HTERT RPE-1 (cell line): ENCODE measurements around the gene CDC34.

Source experiments
- in situ Hi-C: fragments of 300-500 bp; cut with MboI; formaldehyde crosslinking; loops from 4 replicates; pipeline ENCODE4 v1.14.3; 2020; ENCODE audit warnings: low sequenced_read_pairs

The CDC34 gene

DNA sequence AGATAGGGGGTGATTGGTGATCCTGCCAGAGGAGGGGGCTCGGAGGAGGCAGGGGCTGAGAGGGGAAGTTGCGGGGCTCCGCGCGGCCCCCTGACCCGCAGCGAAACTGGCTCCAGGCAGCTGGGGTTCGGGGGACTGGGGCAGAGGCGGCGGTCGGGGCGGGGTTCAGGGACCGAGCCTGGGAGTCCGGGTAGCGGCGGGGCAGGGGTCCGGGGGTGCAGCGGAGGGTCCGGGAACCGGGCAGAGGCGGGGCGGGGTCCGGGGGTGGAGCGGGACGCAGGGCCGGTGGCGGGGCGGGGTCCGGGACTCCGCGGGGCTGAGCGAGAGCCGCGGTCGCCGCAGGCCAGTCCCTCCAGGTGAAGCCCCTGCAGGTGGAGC lies 34.1 kb upstream of the CDC34 start:
- in situ Hi-C loops: no loop called here

GRCh38 chr19:497869-498510 lies 33.6 kb upstream of the CDC34 start:
- in situ Hi-C loops: no loop called here

- in situ Hi-C loops: no loop called here
These were observed 33.1 kb upstream of the CDC34 start for GRCh38 chr19:498511-498891.

DNA sequence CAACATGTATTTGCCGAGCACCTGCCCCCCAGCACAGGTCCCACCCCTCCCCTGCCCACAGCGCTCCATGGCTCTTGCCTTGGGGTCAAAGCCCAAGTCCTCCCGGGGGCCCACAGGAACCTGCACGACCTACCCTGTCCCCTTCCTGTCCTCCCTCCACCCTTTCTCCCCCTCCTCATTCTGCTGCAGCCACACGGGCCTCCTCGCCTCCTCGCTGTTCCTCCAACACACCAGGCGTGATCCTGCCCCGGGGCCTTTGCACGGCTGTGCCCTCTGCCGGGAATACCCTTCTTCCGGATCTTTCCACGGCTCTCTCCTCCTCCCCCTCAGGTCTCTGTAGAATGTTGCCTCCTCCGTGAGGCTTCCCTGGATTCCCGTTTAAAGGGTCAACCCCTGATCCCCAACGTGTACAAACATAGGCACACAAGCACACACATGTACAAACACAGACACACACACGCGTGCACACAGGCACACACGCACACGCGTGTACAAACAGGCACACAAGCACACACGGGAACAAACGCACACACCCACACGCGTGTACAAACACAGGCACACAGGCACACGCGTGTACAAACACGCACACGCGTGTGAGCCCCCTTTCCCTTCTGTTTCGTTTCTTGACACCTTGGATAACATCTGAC lies 32.5 kb upstream of the CDC34 start:
- in situ Hi-C loops: no loop called here

DNA sequence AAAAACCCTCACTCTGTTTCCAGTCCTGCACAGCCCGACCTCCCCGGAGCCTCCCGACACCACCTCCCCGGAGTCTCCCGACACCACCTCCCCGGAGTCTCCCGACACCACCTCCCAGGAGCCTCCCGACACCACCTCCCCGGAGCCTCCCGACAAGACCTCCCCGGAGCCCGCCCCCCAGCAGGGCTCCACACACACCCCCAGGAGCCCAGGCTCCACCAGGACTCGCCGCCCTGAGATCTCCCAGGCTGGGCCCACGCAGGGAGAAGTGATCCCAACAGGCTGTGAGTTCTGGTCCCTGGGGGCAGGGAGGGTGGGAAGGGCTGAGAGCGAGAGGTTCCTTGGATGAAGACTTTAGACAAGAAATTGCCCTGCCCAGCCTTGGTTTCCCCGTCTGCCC lies 29.9 kb upstream of the CDC34 start:
- in situ Hi-C loops: no loop called here

DNA sequence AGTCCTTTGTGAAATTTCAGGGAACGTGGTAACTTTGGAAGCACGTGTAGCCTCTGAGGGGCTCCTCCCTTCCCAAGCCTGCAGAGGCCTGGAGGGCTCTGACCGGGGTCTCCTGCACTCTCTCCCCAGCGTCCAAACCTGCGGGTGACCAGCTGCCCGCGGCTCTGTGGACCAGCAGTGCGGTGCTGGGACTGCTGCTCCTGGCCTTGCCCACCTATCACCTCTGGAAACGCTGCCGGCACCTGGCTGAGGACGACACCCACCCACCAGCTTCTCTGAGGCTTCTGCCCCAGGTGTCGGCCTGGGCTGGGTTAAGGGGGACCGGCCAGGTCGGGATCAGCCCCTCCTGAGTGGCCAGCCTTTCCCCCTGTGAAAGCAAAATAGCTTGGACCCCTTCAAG lies 26.9 kb upstream of the CDC34 start:
- in situ Hi-C loops: no loop called here

DNA sequence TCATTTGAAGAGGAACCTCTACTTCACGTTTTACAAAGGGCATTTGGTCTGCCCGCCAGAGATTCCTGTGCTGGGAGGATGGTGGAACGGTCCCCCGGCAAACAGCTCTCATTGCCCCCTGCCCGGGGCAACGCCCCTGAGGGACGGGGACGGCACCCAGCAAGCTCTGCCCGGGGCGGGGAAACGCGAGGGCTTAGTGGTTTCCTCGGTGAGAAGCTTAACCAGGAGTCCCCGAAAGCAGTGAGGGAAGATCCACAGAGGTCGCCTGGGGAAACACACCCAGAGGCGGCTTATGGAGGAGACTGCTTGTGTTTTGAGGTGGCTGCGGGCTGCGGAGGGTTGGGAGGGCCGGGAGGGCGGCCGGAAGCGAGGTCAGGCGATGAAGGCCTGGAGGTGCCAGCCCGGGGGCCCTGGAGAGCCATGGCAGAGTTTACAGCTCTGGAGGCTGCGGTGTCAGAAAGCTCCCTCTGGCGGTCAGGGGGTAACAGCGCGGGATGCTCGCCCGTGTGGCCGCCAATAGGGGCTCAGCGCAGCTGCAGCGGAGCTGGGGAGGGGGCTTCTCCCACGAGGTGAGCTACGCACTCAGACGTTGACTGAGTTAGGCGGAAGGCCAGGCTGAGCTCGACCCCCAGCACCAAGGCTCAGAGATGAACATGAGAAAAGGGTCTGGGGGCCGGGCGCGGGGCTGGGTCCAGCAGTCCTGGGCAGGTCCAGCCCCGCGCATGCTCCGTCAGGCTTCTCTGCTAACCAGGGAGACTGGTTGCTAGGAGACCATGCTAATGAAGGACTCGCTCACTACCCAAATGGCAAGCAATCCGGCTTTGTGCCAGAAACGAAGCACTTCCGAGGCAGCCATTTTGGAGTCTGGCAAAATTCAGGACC lies 24.9 kb upstream of the CDC34 start:
- in situ Hi-C loops: no loop called here

DNA sequence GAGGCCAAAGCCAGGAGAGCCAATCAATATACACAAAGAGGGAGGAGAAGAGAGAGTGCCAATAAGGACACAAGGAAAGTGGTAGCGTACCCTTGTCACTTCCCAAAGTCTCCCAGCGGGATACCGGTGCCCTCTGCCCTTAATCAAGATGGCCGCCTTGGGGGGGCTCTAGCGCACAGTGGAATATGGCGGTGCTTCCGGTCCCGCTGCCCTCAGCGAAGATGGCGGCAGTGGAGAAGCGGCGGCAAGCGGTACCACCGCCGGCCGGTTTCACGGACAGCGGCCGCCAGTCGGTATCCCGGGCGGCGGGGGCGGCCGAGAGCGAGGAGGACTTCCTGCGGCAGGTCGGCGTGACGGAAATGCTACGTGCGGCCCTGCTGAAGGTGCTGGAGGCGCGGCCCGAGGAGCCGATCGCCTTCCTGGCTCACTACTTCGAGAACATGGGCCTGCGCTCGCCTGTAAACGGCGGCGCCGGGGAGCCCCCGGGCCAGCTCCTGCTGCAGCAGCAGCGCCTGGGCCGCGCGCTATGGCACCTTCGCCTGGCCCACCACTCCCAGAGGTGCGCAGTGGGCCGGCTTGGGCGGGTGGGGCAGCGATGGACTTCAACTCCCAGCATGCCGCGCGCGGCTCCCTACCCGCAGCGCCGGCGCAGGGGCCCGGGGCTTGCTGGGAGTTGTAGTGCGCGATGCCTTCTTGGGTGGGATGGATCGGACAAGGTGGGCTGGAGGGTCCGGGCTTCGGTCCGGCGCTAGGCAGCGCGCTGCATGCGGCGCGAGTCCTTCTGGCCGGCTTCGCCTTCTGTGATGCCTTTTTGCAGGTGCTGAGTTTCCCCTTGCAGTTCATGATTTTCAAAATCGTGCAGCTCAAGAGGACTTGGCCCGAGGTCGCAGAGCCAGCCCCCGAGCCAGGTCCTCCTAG lies 24.0 kb upstream of the CDC34 start, which contains the start of gene TPGS1:
TPGS1 (plus strand) TSS at position 212 of the 918 bp plus-strand sequence; CDS start at position 222, 10 bp downstream.
- in situ Hi-C loops: no loop called here

GRCh38 chr19:508204-509150 lies 23.1 kb upstream of the CDC34 start:
- in situ Hi-C loops: no loop called here

- in situ Hi-C loops: no loop called here
These were observed 20.9 kb upstream of the CDC34 start for GRCh38 chr19:510606-511100.

- in situ Hi-C loops: no loop called here
These were observed 20.3 kb upstream of the CDC34 start for GRCh38 chr19:511101-511851.

GRCh38 chr19:512547-513365 lies 18.8 kb upstream of the CDC34 start:
- in situ Hi-C loops: no loop called here

DNA sequence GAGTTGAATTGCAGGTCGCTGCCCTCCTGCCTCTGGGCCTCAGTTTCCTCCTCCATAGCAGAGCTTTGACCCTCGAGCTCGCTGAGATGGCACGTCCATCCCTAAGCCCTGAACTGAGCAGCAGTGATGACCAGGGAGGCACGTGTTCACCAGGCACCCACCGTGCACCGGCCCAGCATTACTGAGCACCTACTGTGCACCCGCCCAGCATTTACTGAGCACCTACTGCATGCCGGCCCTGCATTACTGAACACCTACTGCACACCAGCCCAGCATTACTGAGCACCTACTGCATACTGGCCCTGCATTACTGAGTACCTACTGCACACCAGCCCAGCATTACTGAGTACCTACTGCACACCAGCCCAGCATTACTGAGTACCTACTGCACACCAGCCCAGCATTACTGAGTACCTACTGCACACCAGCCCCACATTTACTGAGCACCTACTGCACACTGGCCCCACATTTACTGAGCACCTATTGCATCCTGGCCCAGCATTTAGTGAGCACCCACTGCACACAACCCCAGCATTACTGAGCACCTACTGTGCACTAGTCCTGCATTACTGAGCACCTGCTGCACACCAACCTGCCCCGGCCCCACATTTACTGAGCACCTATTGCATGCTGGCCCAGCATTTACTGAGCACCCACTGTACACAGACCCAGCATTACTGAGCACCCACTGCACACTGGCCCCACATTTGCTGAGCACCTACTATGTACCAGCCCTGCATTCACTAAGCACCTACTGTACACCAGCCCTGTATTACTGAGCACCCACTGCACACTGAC lies 18.0 kb upstream of the CDC34 start:
- in situ Hi-C loops: no loop called here

DNA sequence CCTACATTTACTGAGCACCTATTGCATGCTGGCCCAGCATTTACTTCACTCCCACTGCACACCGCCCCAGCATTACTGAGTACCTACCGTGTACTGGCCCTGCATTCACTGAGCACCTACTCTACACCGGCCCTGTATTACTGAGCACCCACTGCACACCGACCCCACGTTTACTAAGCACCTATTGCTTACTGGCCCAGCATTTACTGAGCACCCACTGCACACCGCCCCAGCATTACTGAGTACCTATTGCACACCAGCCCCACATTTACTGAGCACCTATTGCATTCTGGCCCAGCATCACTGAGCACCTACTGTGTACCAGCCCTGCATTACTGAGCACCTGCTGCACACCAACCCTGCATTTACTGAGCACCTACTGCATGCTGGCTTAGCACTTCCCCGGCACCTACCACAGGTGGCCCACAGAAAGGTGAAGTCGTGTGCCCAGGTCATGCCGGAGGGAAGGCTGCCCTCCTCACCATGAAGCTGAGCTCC lies 17.3 kb upstream of the CDC34 start:
- in situ Hi-C loops: no loop called here

DNA sequence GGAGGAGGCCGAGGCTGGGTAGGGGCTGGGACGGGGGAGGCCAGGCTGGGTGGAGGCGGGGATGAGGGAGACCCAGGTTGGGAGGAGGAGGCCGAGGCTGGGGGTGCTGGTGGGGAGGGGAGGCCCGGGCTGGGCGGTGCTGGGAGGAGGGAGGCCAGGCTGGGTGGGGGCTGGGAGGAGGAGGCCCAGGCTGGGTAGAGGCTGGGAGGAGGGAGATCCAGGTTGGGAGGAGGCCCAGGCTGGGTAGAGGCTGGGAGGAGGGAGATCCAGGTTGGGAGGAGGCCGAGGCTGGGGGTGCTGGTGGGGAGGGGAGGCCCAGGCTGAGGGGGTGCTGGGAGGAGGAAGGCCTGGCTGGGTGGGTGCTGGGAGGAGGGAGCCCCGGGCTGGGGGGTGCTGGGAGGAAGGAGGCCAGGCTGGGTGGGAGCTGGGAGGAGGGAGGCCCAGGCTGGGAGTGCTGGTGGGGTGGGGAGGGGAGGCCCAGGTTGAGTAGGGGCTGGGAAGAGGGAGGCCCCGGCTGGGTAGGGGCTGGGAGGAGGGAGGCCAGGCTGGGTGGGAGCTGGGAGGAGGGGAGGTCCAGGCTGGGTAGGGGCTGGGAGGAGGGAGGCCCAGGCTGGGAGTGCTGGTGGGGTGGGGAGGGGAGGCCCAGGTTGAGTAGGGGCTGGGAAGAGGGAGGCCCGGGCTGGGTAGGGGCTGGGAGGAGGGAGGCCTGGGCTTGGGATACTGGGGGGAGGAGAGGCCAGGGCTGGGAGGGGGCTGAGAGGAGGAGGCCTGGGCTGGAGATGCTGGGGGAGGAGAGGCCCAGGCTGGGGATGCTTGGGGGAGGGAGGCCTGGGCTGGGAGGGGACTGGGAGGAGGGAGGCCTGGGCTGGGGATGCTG lies 13.6 kb upstream of the CDC34 start:
- in situ Hi-C loops: no loop called here

GRCh38 chr19:518598-519231 lies 12.8 kb upstream of the CDC34 start:
- in situ Hi-C loops: no loop called here
